Psoas muscle (tissue), 8 donors: Measurements from ENCODE around the gene HBB. TPM values are rescaled to one million over a fixed set of nuclear protein-coding genes. Genes with fewer than 3 reads are reported as not detected.

Experiments used
- ATAC-seq, 4 donors: fragments of 200-7000 bp; cut with Tn5 transposase; one replicate each; pipeline ENCODE4 v1.9.1; 2020; ENCODE audit warnings: moderate library complexity in 3 of 4, mild to moderate bottlenecking in 2 of 4
- DNase-seq, 2 donors: peaks; one replicate each; pipeline ENCODE4 v3.0.0-alpha.2; 2020
- H3K27ac ChIP-seq: fragments of 200-600 bp; one replicate; pipeline ENCODE4 v1.8.0; 2022
- H3K27me3 ChIP-seq, 3 donors: fragments of 200-600 bp in 1 of 3; one replicate each; pipeline versions ENCODE4 v1.6.1 to v1.8.0; 2013 to 2022; ENCODE audit warnings: low read length in 2 of 3, mild to moderate bottlenecking in 2 of 3, moderate library complexity in 1 of 3; ENCODE audit not compliant: insufficient read depth in 3 of 3
- H3K36me3 ChIP-seq, 2 donors: fragments of 200-600 bp in 1 of 2; one replicate each; pipeline versions ENCODE4 v1.6.1 to v1.8.0; 2013 to 2022; ENCODE audit warnings: low read depth in 1 of 2, mild to moderate bottlenecking in 1 of 2, moderate library complexity in 1 of 2; ENCODE audit not compliant: insufficient read depth in 1 of 2
- H3K4me1 ChIP-seq: fragments of 200-600 bp; one replicate; pipeline ENCODE4 v1.8.0; 2022
- H3K4me3 ChIP-seq: fragments of 200-600 bp; one replicate; pipeline ENCODE4 v1.8.0; 2022; ENCODE audit warnings: mild to moderate bottlenecking
- H3K9me3 ChIP-seq: fragments of 200-600 bp; one replicate; pipeline ENCODE4 v1.8.0; 2022
- WGBS, 3 donors: extraction: QIAGEN DNeasy Blood & Tissue Kit; methylation state at CpG; one replicate each; pipeline versions ENCODE4 v1.1.6 to v1.1.7; 2013; 5-methylcytosine and 5-hydroxymethylcytosine counted together
- intact Hi-C, 2 donors: fragments of 100-400 bp; cut with DNase I; formaldehyde crosslinking; loops; one replicate each; pipeline versions ENCODE4 v1.11.0 to v1.14.2; 2022
- polyA plus RNA-seq, 3 donors: library from polyadenylated mRNA; stranded (reverse); fragments of 200-250 nt; gene quantifications; one replicate each; pipeline ENCODE4 v1.2.3, GENCODE V29; 2013
- total RNA-seq, 4 donors: library from RNA; stranded (reverse); fragmentation: NEBNext Ultra II Directional in 2 of 4; extraction: Animal tissue kit (Norgen Biotek cat#: 25700) in 2 of 4; gene quantifications; one replicate each; pipeline versions ENCODE4 v1.2.1 to v1.2.4, GENCODE V29; 2021 to 2023
- TF ChIP-seq, protein P1 (sequence below): fragments of 200-600 bp; IDR thresholded peaks from one replicate; pipeline ENCODE4 v1.8.0; 2022; ENCODE audit warnings: antibody characterized with exemption
- donor health status: healthy with polysubstance abuse.
- donor health status: DM: no; HTN: no; CAD: no; lungs with moderate emphysema.
- donor health status: Bipolar disorder and iron deficiency.
- donor health status: healthy.
- donor health status: DM: yes; HTN: yes; CAD: no.
- donor health status: DM: no; HTN: no; CAD: no.
- donor health status: DM: no; HTN: no; CAD: no.
- donor health status: DM: yes; HTN: yes; CAD: no.

HBB gene
- total and polyA plus RNA-seq, 7 donors: 7.8 to 2,413 (median 22.9) TPM

DNA sequence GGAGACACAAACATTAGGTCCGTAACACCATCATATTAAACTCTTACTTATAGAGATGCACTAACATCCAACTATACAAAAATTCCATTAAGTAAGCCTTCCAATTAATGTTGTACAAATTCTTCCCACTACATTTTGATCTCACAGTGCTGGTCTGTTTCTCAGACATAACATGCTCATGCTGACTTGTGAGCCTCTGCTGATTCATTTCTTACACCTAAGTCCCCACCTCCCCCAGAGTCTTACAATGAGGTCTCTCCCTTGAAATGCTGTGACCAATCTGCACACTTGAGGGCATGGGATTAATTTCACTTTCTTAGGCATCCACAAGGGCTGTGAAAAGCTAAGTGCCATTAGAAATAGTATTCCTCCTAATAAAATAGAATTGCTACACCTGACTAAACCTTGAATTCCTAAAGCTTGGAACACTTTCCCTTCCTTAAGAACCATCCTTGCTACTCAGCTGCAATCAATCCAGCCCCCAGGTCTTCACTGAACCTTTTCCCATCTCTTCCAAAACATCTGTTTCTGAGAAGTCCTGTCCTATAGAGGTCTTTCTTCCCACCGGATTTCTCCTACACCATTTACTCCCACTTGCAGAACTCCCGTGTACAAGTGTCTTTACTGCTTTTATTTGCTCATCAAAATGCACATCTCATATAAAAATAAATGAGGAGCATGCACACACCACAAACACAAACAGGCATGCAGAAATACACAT lies 20.8 kb upstream of the HBB start:
- Histone ChIP-seq H3K27ac (no peak overlapping the region), H3K9me3 (no peaks in the 10 kb centered on the region), H3K27me3 (no peaks in the 10 kb centered on the region), H3K4me1 (no peaks in the 10 kb centered on the region), H3K4me3 (no peak overlapping the region), H3K36me3 (no peaks in the 10 kb centered on the region)
- 84 to 90% (median 84%) methylated on average over 3 of the region's 3 CpGs for WGBS, 3 donors
- no peak for DNase-seq
- TF ChIP-seq, protein P1, sequence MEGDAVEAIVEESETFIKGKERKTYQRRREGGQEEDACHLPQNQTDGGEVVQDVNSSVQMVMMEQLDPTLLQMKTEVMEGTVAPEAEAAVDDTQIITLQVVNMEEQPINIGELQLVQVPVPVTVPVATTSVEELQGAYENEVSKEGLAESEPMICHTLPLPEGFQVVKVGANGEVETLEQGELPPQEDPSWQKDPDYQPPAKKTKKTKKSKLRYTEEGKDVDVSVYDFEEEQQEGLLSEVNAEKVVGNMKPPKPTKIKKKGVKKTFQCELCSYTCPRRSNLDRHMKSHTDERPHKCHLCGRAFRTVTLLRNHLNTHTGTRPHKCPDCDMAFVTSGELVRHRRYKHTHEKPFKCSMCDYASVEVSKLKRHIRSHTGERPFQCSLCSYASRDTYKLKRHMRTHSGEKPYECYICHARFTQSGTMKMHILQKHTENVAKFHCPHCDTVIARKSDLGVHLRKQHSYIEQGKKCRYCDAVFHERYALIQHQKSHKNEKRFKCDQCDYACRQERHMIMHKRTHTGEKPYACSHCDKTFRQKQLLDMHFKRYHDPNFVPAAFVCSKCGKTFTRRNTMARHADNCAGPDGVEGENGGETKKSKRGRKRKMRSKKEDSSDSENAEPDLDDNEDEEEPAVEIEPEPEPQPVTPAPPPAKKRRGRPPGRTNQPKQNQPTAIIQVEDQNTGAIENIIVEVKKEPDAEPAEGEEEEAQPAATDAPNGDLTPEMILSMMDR: no peak
- intact Hi-C loops: no loop called here
- no peak for ATAC-seq

DNA sequence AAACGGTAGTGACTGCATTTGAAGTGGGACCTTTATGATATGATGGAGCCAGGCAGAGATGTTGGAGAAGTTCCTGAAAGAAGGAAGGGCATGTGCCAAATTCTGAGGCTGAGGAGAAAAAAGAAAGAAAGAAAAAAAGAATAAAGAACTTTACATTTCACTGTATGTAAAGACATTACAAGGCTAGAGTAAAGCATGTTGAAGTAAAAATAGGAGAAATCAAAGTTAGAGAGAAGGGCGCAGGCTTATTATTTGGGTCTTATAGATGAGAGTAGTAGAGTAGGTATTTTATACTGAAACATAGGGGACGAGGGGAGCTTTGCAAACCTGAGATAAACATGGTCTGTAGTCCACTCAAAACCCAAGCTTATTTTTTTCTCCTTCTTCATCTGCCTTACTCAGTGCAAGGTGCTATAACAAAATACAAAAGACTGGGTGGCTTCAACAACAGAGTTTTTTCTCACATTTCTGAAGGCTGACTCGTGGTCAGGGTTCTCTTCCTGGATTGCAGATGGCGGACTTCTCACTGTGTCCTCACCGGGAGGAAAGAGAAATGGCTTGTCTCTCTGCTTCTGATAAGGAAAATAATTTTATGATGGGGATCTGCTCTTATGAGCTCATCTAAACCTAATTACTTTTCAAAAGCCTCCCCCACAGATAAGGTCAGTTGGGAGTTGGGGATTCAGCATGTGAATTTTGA lies 20.1 kb upstream of the HBB start:
- Histone ChIP-seq H3K9me3 (no peaks in the 10 kb centered on the region), H3K27me3 (no peaks in the 10 kb centered on the region), H3K4me1 (no peaks in the 10 kb centered on the region), H3K27ac (no peak overlapping the region), H3K36me3 (no peaks in the 10 kb centered on the region), H3K4me3 (no peak overlapping the region)
- intact Hi-C loops: no loop called here
- no peak for DNase-seq
- WGBS, 3 donors: 68 to 74% (median 74%) methylated on average over 6 of the region's 6 CpGs
- ATAC-seq: no peak
- TF ChIP-seq, protein P1: no peak

- H3K4me1 ChIP-seq: no peaks in the 10 kb centered on the region
- H3K36me3 ChIP-seq: no peaks in the 10 kb centered on the region
- TF ChIP-seq, protein P1: no peak
- intact Hi-C loops: no loop called here
- H3K27me3 ChIP-seq: no peaks in the 10 kb centered on the region
- no peaks in the 10 kb centered on the region for H3K9me3 ChIP-seq
- no peak for DNase-seq
- no peak for ATAC-seq
- no peak overlapping the region for H3K4me3 ChIP-seq
- WGBS, 3 donors: 75 to 92% (median 81%) methylated on average over 2 of the region's 2 CpGs
- H3K27ac ChIP-seq: no peak overlapping the region
These were observed 18.3 kb upstream of the HBB start for GRCh38 chr11:5245155-5245554.

GRCh38 chr11:5243816-5244180 lies 16.9 kb upstream of the HBB start:
- DNase-seq: no peak
- no peak for ATAC-seq
- no peak overlapping the region for H3K4me3 ChIP-seq
- no peaks in the 10 kb centered on the region for H3K36me3 ChIP-seq
- TF ChIP-seq, protein P1: no peak
- no peaks in the 10 kb centered on the region for H3K27me3 ChIP-seq
- no peaks in the 10 kb centered on the region for H3K9me3 ChIP-seq
- WGBS, 3 donors: 72 to 78% (median 76%) methylated on average over 4 of the region's 4 CpGs
- H3K4me1 ChIP-seq: no peaks in the 10 kb centered on the region
- intact Hi-C loops: no loop called here
- H3K27ac ChIP-seq: no peak overlapping the region
